Astrocyte of the cerebellum (primary cell): ENCODE data around the gene RFX1.

Source experiments
- DNase-seq: peaks from one replicate; pipeline ENCODE4 v3.0.0-alpha.2; 2011; ENCODE audit warnings: low read depth
- H3K4me3 ChIP-seq: 2 replicates; pipeline ENCODE4 v1.5.1; 2011; ENCODE audit warnings: mild to moderate bottlenecking, low read depth, low read length, moderate library complexity
- in situ Hi-C: cut with HindIII; loops from 2 replicates; pipeline ENCODE4 v1.10.0; 2017; ENCODE audit warnings: low sequenced_read_pairs
- TF ChIP-seq, protein P1 (sequence below): IDR thresholded peaks from 2 replicates; pipeline ENCODE4 v1.5.1; 2012; ENCODE audit warnings: low read length, low read depth, moderate library complexity, mild to moderate bottlenecking; ENCODE audit errors: missing control alignments

Gene RFX1

DNA sequence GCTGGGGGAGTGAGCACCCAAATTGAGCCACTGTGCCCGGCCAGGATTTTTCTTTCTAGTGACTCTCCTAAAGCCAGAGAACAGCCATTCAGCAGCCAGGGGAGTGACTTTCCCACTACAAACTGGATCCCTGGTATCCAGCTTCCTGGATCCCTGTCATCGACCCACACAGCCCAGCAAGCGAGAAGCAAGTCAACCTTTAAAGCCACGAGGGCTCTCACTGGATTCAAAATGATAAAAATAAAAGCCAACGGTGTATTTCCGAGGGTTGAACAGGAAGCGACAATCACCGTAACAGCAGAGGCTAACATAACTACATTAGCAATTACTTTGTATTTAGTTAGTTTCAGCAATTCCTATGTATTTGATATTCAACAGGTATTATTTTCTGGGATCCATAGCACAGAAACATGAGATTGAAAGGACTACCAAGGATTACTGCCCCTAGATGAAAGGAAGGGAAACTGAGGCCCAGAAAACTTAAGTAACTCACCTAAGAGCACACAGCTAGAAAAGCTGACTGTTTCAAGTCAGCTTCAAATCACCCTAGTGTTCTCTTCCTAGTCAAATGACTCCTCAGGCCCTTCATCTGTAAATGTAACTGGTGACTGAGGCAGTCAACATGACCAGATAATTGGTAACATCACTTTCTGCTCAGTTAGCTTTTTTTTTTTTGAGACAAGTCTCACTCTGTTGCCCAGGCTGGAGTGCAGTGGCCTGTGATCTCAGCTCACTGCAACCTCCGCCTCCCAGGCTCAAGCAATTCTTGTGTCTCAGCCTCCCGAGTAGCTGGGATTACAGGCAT is 2.7 kb downstream of the RFX1 start:
- DNase-seq, result no peak
- no peak overlapping the region for H3K4me3 ChIP-seq
- TF ChIP-seq, protein P1, sequence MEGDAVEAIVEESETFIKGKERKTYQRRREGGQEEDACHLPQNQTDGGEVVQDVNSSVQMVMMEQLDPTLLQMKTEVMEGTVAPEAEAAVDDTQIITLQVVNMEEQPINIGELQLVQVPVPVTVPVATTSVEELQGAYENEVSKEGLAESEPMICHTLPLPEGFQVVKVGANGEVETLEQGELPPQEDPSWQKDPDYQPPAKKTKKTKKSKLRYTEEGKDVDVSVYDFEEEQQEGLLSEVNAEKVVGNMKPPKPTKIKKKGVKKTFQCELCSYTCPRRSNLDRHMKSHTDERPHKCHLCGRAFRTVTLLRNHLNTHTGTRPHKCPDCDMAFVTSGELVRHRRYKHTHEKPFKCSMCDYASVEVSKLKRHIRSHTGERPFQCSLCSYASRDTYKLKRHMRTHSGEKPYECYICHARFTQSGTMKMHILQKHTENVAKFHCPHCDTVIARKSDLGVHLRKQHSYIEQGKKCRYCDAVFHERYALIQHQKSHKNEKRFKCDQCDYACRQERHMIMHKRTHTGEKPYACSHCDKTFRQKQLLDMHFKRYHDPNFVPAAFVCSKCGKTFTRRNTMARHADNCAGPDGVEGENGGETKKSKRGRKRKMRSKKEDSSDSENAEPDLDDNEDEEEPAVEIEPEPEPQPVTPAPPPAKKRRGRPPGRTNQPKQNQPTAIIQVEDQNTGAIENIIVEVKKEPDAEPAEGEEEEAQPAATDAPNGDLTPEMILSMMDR, result no peak
- in situ Hi-C loops, result no loop called here

DNA sequence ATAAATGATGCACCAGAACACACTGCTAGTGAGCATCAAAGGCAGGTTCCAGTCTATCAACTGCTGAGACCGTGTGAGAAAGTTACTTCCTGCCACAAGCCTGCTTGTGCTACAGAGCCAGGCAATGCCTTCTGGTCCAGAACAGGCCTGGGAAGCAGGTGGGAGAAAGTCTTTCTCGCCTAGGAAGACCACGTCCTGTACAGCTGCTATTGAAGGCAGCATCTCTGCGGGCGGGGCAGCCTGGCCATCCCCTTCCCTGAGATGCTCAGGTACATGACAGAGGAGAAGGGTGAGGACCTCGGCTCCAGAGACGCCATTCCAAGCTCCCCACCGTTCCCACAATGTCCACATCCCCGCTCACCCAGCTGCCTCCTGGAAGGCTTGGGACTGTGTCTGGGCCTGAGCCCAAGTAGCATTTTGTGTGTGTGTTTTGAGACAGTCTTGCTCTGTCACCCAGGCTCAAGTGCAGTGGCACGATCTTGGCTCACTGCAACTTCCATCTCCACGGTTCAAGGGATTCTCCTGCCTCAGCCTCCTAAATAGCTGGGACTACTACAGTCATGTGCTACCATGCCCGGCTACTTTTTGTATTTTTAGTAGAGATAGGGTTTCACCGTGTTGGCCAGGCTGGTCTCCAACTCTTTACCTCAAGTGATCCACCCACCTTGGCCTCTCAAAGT is 3.4 kb downstream of the RFX1 start:
- in situ Hi-C loops, result no loop called here
- no peak overlapping the region for H3K4me3 ChIP-seq
- DNase-seq, result no peak
- TF ChIP-seq, protein P1, result no peak

DNA sequence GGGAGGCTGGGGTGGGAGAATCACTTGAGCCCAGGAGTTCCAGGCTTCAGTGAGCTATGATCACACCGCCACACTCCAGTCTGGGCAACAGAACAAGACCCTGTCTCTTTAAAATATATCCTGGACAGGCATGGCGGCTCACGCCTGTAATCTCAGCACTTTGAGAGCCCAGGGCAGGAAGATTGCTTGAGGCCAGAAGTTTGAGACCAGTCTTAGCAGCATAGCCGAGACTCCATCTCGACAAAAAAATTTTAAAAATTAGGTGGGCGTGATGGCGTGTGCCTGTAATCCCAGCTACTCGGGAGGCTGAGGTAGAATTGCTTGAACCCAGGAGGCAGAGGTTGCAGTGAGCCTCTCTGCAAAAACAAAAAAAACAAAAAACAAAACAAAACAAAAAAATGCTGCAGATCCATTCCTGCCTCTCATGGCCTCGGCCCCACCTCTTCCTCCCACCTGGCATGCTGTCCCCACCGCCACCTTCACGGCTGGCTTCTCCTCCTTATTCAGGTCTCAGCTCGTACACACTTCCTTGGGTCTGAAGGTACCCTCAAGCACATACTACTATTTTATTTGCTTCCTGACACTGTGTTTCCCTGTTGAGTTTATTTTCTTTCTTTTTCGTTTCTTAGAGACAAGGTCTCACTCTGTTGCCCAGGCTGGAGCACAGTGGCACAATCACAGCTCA is 5.3 kb downstream of the RFX1 start:
- in situ Hi-C loops, result no loop called here
- H3K4me3 ChIP-seq, result no peak overlapping the region
- TF ChIP-seq, protein P1, result no peak
- DNase-seq, result no peak

DNA sequence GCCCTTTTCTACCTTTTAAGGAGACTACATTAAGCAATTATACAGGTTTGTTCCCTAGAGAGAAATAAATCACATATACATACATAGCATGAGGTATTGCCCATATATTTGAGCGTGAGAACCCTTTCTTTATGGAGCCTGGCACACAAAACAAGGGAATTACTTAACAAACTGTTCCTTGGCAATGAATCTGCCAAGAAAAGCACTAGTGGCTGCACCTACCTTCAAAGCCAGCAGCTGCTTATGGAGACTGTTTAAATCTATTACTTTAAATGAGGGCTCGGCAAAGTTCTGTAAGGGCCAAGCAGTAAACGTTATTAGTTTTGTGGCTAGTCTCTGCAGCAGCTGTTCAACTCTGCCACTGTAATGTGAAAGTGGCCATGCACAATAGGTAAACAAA is 7.0 kb downstream of the RFX1 start:
- TF ChIP-seq, protein P1, result no peak
- in situ Hi-C loops, result no loop called here
- no peak overlapping the region for H3K4me3 ChIP-seq
- DNase-seq, result no peak

DNA sequence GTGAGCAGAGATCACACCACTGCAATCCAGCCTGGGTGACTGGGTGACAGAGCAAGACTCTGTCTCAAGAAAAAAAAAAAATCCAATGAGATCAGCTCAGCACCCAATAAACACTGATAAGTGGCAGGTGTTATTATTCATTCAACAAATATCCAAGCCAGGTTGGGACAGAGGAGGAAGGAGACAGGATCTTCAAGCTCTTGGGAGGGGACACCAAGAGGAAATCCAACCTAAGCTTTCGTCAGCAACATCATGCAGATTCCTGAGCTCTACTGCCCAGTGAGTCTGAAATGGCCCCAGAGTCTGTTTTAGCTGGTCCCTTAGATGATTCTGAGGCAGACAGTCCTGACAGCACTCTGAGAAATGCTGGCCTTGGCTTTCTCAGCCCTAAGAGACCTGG is 7.7 kb downstream of the RFX1 start:
- no peak overlapping the region for H3K4me3 ChIP-seq
- TF ChIP-seq, protein P1, result no peak
- in situ Hi-C loops, result no loop called here
- DNase-seq, result no peak

DNA sequence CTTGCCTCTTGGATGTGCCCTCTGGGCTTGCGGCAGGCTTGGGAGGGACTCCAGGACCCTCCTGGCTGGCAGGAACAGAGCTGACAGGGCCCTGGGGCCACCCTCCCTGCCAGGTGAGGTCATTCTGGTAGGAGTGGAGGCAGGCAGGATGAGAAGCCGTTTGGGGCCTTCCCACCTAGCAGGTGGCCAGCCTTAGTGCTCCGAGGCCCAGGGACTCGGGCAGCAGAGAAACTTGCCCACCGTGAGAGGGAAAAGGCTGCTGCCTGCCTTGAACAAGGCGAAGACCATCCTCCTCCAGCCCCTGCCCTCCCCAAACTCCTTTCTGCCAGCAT is 8.5 kb downstream of the RFX1 start:
- TF ChIP-seq, protein P1, result no peak
- H3K4me3 ChIP-seq, result no peak overlapping the region
- in situ Hi-C loops, result no loop called here
- DNase-seq, result no peak
